Stimulated activated CD8-positive, alpha-beta memory T cell treated with anti-CD3 and anti-CD28 coated beads, Interleukin-4, amount 100 ng/mL, for 1 hour (primary cell): ENCODE results near the gene MLLT3.
A peak's percentile ranks its signal among the peaks of the same experiment; 100 is the strongest.
"Not testable (repeated sequence)": the region's sequence is repeated elsewhere in the genome, so short reads cannot be mapped to it uniquely, and the experiment has no call there.

Source experiments
- DNase-seq, 2 donors: peaks; one replicate each; pipeline ENCODE4 v3.0.0-alpha.2; 2020; ENCODE audit warnings: low read depth in 2 of 2, low spot score in 1 of 2

Gene MLLT3

GRCh38 chr9:20622330-20623020 lies at the start of gene MLLT3:
TSS of gene MLLT3 (minus strand) at chr9:20622499.
- DNase-seq, result peak; percentile 93 to 94

DNA sequence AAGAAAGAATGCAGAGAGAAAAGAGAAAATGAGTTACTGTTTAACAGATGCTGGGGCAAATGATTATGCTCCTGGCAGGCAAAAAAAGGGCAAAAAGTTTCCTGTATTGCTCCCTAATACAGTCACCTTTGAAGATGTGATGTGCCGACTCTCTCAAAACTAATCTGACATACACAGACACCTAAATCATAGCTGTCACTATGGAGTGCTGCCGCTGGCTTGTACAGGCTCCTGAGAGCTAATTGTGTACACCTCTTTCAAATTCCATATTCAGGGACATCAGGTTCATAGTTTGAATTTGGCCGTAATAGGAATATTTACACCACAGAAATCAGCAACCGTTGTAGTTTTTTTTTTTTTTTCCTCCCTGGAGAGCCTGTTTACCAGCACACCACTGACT lies 49.3 kb upstream of the MLLT3 start:
- DNase-seq, result no peak

GRCh38 chr9:20670395-20670794 lies 48.1 kb upstream of the MLLT3 start:
- DNase-seq, result no peak

DNA sequence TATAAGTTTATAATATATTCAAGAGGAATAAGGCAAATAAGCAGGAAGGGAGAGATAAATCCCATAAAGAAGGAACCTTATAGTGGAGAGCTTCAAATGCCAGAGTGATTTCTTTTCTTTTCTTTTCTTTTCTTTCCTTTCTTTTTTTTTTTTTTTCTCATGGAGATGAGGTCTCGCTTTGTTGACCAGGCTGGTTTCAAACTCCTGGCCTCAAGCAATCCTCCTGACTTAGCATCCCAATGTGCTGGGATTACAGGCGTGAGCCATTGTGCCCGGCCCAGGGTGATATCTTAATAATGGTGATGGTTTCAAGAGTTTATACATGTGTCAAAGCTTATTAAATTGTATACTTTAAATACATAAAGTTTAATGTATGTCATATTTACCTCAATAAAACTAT lies 42.2 kb upstream of the MLLT3 start:
- DNase-seq, result no peak

- no peak for DNase-seq
Measured at GRCh38 chr9:20663133-20663532, 40.8 kb upstream of the MLLT3 start.

- no peak for DNase-seq
Measured at GRCh38 chr9:20662156-20662555, 39.9 kb upstream of the MLLT3 start.

DNA sequence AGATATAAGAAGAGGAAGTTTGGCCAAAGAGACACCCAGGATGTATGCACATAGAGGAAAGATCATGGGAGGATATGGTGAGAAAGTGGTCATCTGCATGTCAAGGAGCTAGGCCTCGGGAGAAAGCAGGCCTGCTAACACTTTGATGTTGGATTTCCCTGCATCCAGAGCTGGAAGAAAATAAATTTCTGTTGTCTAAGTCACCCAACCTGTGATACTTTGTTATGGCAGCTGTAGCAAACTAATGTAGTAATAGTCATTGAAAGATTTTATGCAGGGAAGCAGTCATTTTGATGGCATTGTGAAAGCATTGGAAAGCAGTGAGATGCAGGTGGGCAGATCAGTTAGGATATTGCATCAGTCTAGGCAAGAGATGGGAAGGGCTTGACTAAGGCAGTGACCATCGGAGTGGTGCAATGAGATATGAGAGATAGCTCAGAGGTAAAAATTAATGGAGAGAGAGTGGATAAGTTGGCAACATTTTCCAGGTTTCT lies 37.2 kb upstream of the MLLT3 start:
- DNase-seq, result no peak

GRCh38 chr9:20658677-20659473 lies 36.6 kb upstream of the MLLT3 start:
- DNase-seq, result no peak

GRCh38 chr9:20658246-20658667 lies 36.0 kb upstream of the MLLT3 start:
- not testable (repeated sequence) for DNase-seq

DNA sequence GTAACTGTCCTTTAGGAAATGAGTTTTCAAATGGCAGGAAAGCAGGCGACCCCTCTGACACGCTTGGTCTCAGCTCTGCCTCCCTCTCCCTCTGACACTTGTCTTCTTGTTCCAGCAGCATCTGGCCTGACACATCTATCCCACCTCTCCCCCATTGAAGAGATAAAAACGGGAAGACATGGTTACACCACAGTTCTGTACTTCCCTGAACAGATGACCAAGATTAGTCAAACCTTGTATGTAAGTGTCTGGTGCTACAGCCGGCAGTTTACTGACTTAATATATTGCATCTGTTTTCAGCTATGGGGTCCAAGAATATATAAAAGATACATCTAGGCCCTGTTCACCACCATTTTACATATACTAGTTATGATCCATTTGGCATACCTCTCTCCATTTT lies 29.6 kb upstream of the MLLT3 start:
- DNase-seq, result no peak

DNA sequence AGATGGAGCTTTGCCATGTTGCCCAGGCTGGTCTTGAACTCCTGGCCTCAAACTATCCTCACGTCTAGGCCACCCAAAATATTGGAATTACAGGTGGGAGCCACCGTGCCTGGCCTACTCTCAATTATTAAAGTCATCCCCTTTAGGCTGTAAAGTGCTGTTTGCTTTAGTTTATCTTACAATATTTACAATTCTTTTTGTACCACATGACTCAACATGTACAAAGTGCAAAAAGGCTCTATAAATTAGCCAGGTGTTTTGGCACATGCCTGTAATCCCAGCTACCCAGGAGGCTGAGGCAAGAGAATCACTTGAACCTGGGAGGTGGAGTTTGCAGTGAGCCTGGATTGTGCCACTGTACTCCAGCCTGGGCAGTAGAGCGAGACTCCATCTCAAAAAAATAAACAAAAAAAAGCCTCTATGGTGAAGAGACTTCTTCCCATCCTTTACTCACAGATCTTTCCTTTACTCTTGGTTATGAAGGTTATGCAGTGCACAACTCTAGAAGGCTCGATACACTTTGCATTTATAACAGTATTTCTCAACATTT lies 28.5 kb upstream of the MLLT3 start:
- DNase-seq, result no peak

GRCh38 chr9:20650313-20650712 lies 28.0 kb upstream of the MLLT3 start:
- no peak for DNase-seq

GRCh38 chr9:20649381-20649780 lies 27.1 kb upstream of the MLLT3 start:
- DNase-seq, result no peak

DNA sequence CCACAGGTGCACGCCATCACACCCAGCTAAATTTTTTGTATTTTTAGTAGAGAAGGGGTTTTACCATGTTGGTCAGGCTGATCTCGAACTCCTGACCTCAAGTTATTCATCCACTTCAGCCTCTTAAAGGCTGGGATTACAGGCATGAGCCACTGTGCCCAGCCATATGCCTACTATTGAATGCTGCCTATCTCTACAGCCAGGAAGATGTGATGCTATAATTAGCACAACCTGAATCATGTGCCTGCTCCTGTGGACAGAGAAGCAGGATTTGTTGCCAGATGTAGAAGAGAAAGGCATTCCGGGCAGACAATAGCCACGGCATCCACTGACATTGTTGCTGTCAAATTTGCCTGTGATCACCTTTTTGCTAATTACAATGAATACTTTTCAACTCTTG lies 24.4 kb upstream of the MLLT3 start:
- no peak for DNase-seq

- DNase-seq, result no peak
Measured at GRCh38 chr9:20643660-20644059, 21.4 kb upstream of the MLLT3 start.

DNA sequence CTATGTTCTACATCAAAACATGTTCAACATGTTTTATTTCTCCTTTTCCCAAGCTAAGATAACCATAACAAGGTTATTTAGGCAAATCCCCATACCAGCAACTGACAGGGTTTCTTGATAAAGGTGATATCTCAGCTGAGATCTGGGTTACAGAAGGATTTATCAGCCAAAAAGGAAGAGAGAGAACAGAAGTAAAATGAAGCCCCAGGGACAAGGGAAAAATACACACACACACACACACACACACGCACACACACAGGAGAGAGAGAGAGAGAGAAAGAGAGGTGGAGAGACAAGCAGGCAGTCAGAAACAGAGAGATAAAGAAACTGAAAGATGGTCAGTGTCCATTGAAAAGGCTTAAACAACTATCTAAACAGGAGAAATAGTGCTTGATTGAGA lies 19.7 kb upstream of the MLLT3 start:
- no peak for DNase-seq

GRCh38 chr9:20640331-20641187 lies 18.3 kb upstream of the MLLT3 start:
- DNase-seq, result peak; percentile 55 to 56

DNA sequence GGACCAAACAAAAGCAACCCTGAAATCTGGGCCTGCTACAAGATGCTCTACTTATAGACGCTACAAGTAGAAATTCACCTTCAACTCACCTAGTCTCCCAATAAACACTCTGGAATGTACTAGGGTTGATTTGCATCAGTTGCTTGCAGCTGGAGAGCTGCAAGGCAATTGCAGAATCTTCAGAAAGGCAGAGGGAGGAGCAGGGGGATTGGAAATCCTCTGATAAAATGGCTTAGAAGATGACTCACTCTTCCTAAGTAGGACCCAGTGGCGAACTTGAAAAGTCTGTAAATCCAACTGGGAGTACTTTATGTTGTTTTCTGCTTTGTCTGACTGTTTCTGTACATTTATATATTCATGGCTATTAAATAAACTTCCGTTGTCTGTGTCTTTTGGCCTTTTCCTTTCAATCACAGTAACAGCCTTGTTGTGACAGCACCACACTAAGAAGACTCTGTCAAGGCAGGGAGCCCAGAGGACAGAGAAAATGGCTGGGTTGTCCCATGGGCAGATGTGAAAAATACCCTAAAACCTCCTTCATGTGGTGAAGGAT lies 14.7 kb upstream of the MLLT3 start:
- DNase-seq, result no peak

GRCh38 chr9:20634895-20635294 lies 12.6 kb upstream of the MLLT3 start:
- no peak for DNase-seq

GRCh38 chr9:20632705-20633104 lies 10.4 kb upstream of the MLLT3 start:
- DNase-seq, result no peak
